ENCODE data around the gene KNTC1.

DNA sequence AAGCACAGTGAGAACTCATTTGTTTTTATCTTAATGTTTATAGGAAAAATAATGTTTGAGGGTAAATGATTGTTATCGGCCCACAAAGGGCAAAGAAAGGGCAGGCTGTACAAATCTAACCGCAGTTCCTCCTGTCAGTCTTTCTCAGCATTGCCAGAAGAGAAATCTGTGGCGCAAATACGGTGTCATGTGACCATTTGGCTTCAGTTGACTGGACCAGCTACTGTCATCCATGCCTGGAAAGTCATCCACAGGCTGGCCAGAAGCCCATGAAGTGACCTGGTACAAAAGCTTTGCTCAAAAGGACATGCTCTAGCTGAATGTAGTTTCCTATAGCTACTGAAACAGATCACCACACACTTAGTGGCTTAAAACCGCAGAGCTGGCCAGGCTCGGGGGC lies 132.5 kb downstream of the KNTC1 start:
- TF ChIP-seq, protein P1, sequence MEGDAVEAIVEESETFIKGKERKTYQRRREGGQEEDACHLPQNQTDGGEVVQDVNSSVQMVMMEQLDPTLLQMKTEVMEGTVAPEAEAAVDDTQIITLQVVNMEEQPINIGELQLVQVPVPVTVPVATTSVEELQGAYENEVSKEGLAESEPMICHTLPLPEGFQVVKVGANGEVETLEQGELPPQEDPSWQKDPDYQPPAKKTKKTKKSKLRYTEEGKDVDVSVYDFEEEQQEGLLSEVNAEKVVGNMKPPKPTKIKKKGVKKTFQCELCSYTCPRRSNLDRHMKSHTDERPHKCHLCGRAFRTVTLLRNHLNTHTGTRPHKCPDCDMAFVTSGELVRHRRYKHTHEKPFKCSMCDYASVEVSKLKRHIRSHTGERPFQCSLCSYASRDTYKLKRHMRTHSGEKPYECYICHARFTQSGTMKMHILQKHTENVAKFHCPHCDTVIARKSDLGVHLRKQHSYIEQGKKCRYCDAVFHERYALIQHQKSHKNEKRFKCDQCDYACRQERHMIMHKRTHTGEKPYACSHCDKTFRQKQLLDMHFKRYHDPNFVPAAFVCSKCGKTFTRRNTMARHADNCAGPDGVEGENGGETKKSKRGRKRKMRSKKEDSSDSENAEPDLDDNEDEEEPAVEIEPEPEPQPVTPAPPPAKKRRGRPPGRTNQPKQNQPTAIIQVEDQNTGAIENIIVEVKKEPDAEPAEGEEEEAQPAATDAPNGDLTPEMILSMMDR (IDR thresholded peaks at IDR 0.05; ENCODE audit: low read length), result no peak
- no peak for TF ChIP-seq EZH2 (IDR thresholded peaks at IDR 0.05; ENCODE audit: borderline replicate concordance, low read length)

Data from OCI-LY1 (cell line).